Activated naive CD4-positive, alpha-beta T cell treated with anti-CD3 and anti-CD28 coated beads, Interleukin-2, amount 10 ng/mL, durations not matched to agents 5 hours and 36 hours (primary cell): Measurements from ENCODE around the gene MPC1L. TPM values are rescaled to one million over a fixed set of nuclear protein-coding genes. Genes with fewer than 3 reads are reported as not detected.

Source experiments
- total RNA-seq, 2 experiments: library from RNA; stranded (reverse); gene quantifications; one replicate each; pipeline ENCODE4 v1.2.3, GENCODE V29; 2021

MPC1L gene
- total RNA-seq = not detected

GRCh38 chrX:40623139-40623536, at the start of gene MPC1L:
TSS of gene MPC1L (plus strand) at chrX:40623428. CDS start at chrX:40623566, 138 bp downstream.

GRCh38 chrX:40580537-40581335, 42.5 kb upstream of the MPC1L start, which contains the start of gene ATP6AP2:
TSS of gene ATP6AP2 (plus strand) at chrX:40580970. CDS start at chrX:40581066, 96 bp downstream.

GRCh38 chrX:40647307-40648197, 24.3 kb downstream of the MPC1L start, which contains the start of gene CXorf38:
TSS of gene CXorf38 (minus strand) at chrX:40647561. CDS start at chrX:40647520, 41 bp downstream.

Other genes with a start within 250 kb of the MPC1L start
- gene ATP6AP2, start 42.5 kb upstream of the MPC1L start, total RNA-seq = 10 to 100 TPM; 64.1 to 68.9 TPM
- 10 to 100 TPM; 19.6 to 20.6 TPM for gene CXorf38, start 24.1 kb downstream of the MPC1L start, total RNA-seq
- 10 to 100 TPM; 40.3 to 44.2 TPM for gene MED14, start 112.1 kb downstream of the MPC1L start, total RNA-seq